Activated T-cell treated with anti-CD3 and anti-CD28 coated beads, Interleukin-2, amount 50 U/mL, for 24 hours (primary cell): ENCODE results near the gene MUC4.

ENCODE experiments used
- DNase-seq: peaks from one replicate; pipeline ENCODE4 v3.0.0-alpha.2; 2020
- H3K27ac Mint-ChIP-seq: 2 replicates; pipeline ENCODE4 v1.8.0; 2020; ENCODE audit warnings: mild to moderate bottlenecking, mixed read lengths
- H3K27me3 Mint-ChIP-seq: 2 replicates; pipeline ENCODE4 v1.8.0; 2020; ENCODE audit warnings: mixed read lengths
- H3K36me3 Mint-ChIP-seq: 2 replicates; pipeline ENCODE4 v1.8.0; 2020; ENCODE audit warnings: low read depth, mixed read lengths
- H3K4me1 Mint-ChIP-seq: 2 replicates; pipeline ENCODE4 v1.8.0; 2020; ENCODE audit warnings: low read depth, mixed read lengths
- H3K4me3 Mint-ChIP-seq: 2 replicates; pipeline ENCODE4 v1.8.0; 2020; ENCODE audit warnings: mild to moderate bottlenecking, moderate library complexity, mixed read lengths
- H3K9me3 Mint-ChIP-seq: 2 replicates; pipeline ENCODE4 v1.8.0; 2020; ENCODE audit warnings: mixed read lengths

The MUC4 gene

DNA sequence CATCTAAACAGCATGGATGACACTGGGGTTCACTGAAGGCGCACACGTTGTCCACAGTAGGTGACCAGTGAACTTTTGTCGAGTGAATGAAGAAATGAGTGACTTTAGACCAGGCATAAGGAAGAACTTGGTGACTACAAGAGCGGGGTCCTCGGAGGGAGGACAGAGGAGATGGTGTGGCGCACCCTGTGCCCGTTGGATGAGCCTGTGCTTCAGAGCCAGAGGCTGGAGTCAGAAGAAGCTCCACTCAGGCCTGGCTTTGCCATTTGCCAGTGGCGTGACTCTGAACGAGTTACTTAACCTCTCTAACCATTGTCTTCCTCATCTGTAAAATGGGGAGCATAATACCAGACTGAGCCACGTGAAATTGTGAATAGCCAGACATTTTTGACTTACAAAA lies 42.2 kb downstream of the MUC4 start:
- no peaks in the 10 kb centered on the region for H3K36me3 Mint-ChIP-seq
- H3K27ac Mint-ChIP-seq: no peak overlapping the region
- peaks cover 2% of the 10 kb centered on the region for H3K27me3 Mint-ChIP-seq
- H3K9me3 Mint-ChIP-seq: no peaks in the 10 kb centered on the region
- no peak overlapping the region for H3K4me3 Mint-ChIP-seq
- DNase-seq: no peak
- no peaks in the 10 kb centered on the region for H3K4me1 Mint-ChIP-seq

DNA sequence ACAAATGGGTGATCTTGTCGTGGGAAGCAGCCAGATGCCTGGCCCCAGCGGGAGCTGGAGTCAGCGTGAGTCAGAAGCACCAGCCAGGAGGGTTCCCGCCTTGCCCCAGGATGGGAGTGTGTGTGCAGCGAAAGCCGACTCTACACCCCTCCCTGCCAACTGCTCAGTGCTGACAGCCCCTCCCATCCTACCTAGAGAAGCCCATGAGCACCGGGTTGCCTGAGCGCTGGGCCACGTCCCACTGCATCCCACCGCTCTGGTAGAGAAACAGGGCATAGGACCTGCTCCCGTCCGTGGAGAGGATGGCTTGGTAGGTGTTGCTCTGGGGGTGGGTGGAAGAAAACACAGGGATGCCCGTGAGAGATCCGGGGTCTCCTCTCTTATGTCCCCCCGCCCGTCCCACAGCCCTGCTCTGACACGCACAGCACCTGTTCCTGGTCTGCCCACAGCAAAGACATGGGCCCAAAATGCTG lies 42.9 kb downstream of the MUC4 start:
- no peak for DNase-seq
- Mint-ChIP-seq H3K27me3 (peaks cover 9% of the 10 kb centered on the region), H3K36me3 (no peaks in the 10 kb centered on the region), H3K27ac (no peak overlapping the region), H3K4me3 (no peak overlapping the region), H3K4me1 (no peaks in the 10 kb centered on the region), H3K9me3 (no peaks in the 10 kb centered on the region)

DNA sequence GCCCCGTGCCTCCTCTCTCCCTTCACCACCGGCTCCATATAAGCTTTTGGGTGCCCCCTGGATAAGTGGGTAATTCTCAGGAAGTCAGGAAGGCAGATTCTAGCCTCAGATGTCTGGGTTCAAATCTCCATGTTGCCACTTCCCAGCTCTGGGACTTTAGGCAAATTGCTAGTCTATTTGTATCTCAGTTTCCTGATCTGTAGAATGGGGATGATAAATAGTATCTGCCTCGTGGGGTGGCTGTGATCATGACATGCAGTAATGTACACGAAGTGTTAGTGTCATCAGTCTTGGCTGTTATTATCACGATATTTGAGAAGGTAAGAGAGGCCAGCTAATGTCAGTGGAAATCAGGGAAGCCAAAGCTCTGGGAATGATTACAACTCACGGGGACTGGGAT lies 43.3 kb downstream of the MUC4 start:
- Mint-ChIP-seq H3K27ac (no peak overlapping the region), H3K27me3 (peaks cover 13% of the 10 kb centered on the region), H3K9me3 (no peaks in the 10 kb centered on the region), H3K4me3 (no peak overlapping the region), H3K36me3 (no peaks in the 10 kb centered on the region), H3K4me1 (no peaks in the 10 kb centered on the region)
- no peak for DNase-seq

DNA sequence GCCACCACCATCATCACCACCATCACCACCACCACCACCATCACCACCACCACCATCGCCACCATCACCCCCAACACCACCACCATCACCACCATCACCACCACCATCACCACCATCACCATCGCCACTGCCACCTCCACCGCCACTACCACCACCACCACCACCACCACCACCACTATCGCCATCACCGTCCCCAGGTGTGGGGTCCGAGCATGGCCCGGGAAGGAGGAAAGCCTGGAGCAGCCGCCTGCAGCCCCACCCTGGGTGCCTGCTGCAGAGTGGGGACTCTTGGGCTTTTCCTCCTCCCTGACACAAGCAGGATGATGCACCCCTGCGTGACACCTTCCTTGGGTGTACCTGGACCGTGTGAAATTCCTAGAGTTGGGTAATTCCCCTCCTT lies 43.9 kb downstream of the MUC4 start:
- Mint-ChIP-seq H3K36me3 (no peaks in the 10 kb centered on the region), H3K9me3 (no peaks in the 10 kb centered on the region), H3K4me1 (no peaks in the 10 kb centered on the region), H3K27ac (no peak overlapping the region), H3K27me3 (peaks cover 17% of the 10 kb centered on the region), H3K4me3 (no peak overlapping the region)
- no peak for DNase-seq

DNA sequence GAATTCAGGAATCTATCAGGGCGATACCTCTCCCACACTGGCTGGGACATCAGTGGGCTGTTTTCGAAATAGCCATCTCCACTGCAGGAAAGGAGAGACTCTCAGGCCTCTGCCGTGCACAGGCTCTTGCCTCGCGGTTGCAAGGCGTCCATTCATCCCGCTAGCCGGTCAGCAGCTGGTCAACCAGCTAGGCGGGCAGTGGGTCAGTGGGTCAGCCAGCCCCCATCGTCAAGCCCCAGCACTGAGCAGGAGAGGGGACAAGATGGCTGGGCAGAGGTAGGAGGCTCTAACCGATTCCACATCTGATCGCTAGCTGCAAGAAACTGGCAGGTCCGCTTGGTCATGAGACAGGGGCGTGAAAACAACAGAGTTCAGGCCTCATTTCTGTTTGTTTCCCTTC lies 45.1 kb downstream of the MUC4 start:
- Mint-ChIP-seq H3K36me3 (no peaks in the 10 kb centered on the region), H3K4me1 (no peaks in the 10 kb centered on the region), H3K4me3 (no peak overlapping the region), H3K27me3 (peaks cover 17% of the 10 kb centered on the region), H3K27ac (no peak overlapping the region), H3K9me3 (no peaks in the 10 kb centered on the region)
- no peak for DNase-seq

DNA sequence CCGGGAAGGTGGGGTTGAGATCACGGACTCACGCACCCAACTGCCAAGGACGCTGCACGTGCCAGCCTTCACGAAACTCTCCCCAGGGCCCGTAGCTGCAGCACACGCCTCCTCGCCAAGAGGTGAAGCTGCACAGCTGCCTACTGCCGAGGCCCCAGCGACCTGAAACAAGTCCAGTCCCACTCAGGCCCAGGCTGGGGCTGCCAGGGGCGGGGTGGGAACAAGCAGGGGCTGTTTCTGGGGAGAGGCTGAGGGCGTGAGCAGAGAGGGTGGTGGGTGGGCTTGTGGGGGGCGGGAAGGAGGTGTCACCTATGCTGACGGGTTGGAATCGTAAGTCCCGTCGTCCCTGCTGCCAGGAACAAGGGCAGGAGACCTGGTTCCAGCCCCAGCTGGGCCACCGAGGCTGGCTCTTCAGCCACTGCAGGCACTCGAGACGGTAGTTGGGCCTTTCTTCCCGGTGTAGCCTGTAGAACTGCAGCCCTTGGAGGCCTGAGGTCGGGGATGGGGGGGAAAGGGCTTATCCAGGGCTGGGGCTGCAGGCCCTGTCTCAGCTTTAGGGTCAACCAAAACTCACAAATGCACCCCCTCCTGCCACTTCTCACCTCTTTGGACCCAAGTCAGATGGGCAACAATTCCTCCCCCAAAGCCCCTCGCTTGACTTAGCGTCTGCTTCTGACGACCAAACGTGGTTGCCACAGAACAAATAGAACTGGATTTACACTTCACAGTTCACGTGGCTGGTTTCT lies 46.6 kb downstream of the MUC4 start:
- Mint-ChIP-seq H3K4me1 (peaks cover 1% of the 10 kb centered on the region), H3K27ac (no peak overlapping the region), H3K4me3 (no peak overlapping the region), H3K27me3 (peaks cover 32% of the 10 kb centered on the region), H3K36me3 (no peaks in the 10 kb centered on the region), H3K9me3 (no peaks in the 10 kb centered on the region)
- no peak for DNase-seq

DNA sequence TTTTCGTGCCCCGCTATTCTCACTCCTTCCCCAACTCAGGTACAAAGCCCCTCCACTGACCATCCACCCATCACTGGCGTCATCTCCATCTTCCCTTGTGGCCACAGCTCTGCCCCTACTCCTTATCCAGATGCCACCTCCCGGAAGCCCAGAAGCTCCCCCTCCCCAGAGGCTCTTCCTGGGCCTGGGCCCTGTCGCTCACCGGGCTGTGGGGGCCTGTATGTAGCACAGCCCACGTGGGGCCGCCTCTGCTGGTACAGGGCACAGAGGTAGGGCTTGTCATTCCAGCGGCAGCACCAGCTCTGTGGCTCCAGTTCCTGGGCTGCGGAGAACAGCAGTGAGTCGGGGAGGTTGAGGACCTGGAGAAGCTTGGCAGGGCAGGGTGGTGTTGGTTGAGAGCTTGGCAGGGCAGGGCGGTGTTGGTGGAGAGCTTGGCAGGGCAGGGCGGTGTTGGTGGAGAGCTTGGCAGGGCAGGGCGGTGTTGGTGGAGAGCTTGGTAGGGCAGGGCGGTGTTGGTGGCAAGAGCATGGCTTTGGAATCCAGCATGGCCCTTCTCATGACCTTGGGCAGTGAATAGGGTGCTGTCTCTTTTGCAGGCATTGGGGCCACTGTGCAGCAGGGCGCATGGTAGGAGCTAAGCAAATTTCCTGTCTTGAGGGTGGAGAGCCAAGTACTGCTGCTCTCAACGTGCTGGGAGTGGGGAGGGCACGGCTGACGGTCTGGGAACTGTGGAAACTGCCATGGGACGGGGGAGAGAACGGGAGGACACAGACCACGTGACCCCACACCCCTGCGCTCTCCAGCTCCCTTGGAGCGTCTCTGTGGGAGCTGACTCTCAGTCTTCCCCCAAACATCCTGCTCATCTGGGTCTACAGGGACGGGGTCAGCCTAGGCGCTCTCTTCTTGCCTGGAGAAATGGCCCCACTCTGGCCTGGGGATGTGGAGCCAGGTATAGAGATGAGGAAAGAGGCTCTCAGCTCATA lies 47.6 kb downstream of the MUC4 start:
- DNase-seq: no peak
- H3K4me1 Mint-ChIP-seq: peaks cover 1% of the 10 kb centered on the region
- peaks cover 41% of the 10 kb centered on the region for H3K27me3 Mint-ChIP-seq
- no peaks in the 10 kb centered on the region for H3K9me3 Mint-ChIP-seq
- H3K36me3 Mint-ChIP-seq: no peaks in the 10 kb centered on the region
- no peak overlapping the region for H3K27ac Mint-ChIP-seq
- no peak overlapping the region for H3K4me3 Mint-ChIP-seq

DNA sequence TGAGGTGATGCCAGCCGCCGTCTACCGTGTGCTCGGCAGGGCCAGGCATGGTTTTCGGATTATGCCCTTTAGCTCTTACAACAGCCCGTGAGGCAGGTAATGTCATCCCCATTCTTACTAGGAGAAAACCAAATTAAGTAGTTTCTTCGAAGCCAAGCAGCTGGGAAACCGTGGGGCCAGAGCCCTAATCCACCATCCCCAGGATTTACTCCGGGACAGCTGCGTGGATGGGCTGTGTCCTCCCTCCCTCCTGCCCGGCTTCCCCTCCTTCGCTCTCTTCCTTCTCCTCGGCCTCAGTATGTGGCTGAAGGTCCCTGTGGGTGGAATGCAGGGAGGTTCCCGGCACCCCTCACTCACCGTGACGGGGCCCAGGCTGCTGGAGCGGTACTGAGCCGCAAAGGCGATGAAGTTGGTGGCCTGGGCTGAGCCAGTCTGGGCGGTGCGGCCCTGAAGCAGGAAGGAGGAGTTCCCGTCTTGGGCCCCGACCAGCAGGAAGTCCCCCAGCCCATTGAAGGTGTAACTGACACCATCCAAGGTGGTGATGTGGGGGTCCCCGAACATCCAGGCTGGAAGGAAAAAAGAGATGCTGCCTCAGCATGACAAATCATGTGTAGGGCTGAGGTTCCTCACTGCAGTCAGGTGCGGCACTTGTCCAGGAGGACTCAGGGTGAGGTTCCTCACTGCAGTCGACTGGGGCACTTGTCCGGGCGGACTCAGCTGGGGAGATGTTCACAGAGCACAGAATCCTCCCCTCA lies 48.5 kb downstream of the MUC4 start:
- Mint-ChIP-seq H3K9me3 (no peaks in the 10 kb centered on the region), H3K4me1 (peaks cover 1% of the 10 kb centered on the region), H3K27me3 (peaks cover 47% of the 10 kb centered on the region), H3K4me3 (no peak overlapping the region), H3K27ac (no peak overlapping the region), H3K36me3 (no peaks in the 10 kb centered on the region)
- no peak for DNase-seq

DNA sequence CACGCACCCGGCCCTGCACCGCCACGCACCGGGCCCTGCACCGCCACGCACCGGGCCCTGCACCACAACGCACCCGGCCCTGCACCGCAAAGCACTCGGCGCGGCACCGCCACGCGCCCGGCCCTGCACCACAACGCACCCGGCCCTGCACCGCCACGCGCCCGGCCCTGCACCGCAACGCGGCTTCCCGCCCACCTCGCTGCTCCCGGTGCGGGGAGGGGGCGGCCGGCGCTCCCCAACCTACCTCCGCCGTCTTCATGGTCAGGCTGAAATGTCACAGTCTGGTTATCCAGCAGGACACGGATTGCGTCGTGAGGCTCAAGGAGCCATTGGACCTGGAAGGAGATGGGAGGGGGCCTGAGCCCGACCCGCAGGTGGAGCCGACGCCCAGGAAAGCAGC lies 49.1 kb downstream of the MUC4 start:
- no peak for DNase-seq
- Mint-ChIP-seq H3K9me3 (no peaks in the 10 kb centered on the region), H3K4me3 (no peak overlapping the region), H3K4me1 (peaks cover 1% of the 10 kb centered on the region), H3K27me3 (peaks cover 52% of the 10 kb centered on the region), H3K27ac (no peak overlapping the region), H3K36me3 (no peaks in the 10 kb centered on the region)

DNA sequence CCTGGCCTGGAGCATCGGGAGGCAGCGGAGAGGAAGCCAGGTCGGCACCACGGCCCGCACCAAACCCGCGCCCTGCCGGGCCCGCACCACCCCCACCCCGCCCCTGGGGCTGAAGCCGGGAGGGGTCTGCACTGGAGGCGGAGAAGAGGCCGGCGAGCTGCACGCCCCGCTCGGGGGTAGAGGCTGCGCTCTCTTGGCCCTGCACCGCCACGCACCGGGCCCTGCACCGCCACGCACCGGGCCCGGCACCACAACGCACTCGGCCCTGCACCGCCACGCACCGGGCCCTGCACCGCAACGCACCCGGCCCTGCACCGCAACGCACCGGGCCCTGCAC lies 49.5 kb downstream of the MUC4 start:
- Mint-ChIP-seq H3K36me3 (no peaks in the 10 kb centered on the region), H3K27ac (no peak overlapping the region), H3K27me3 (peaks cover 54% of the 10 kb centered on the region)

DNA sequence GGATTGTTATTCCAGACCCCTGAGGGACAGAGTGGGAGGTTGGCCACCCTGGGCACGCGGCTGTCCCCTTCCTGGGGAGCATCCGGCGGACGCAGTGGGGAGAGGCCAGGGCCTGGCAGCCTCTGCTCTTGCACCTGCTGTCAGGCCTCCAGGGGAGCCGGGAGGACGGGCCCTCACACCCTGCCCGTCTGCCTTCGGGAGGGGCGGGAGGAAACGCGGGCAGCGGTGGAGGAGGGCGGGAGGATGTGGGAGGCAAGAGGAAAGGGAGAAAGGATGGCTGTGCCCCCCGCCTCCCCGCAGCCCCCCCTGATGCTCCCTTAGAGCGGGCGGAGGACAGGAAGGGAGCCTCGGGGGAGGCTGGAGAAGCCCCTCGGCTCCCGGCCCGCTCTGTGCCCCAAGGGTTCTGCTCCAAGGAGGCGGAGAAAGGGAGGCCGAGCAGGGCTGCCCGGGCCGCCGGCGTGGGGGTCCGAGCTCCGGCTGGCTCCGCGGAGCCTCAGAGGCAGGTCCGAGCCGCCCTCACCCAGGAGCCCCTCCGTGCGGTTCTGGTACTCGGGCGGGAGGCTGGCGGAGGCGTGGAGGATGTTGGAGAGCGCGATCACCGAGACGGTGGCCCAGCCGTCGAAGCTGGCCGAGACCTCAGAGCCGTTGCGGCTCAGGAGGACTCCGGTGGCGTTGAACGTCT lies 50.0 kb downstream of the MUC4 start:
- H3K27me3 Mint-ChIP-seq: peaks cover 59% of the 10 kb centered on the region
- DNase-seq: no peak
- H3K27ac Mint-ChIP-seq: no peak overlapping the region
- no peaks in the 10 kb centered on the region for H3K36me3 Mint-ChIP-seq
- H3K4me3 Mint-ChIP-seq: no peak overlapping the region
- no peaks in the 10 kb centered on the region for H3K9me3 Mint-ChIP-seq
- peaks cover 1% of the 10 kb centered on the region for H3K4me1 Mint-ChIP-seq

More for the DNA sequence above, 49.5 kb downstream of the MUC4 start:
- H3K4me1 Mint-ChIP-seq: peaks cover 1% of the 10 kb centered on the region
- no peaks in the 10 kb centered on the region for H3K9me3 Mint-ChIP-seq
- H3K4me3 Mint-ChIP-seq: no peak overlapping the region
- DNase-seq: no peak

DNA sequence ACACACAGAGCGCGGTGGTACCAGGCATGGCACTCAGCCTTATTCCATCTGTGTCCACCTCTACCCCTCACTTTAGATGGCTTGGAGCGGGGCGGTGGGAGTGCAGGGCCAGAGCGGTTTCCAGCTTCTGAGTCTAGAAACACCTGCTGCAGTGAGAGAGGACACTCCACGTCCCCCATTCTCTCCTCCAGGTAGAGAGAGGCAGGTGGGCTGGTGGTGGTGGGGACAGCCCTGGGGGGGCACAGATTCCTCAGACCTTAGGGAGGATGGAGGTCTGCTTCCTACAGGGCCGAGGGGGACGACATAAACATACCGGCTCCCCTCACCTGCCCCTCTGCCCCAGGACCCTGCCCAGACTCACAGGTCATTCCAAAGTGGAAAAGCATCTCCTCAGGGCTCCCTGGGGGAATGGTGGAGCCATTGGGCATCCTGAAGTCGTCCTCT lies 50.6 kb downstream of the MUC4 start:
- Mint-ChIP-seq H3K27me3 (peaks cover 60% of the 10 kb centered on the region), H3K4me3 (no peak overlapping the region), H3K9me3 (no peaks in the 10 kb centered on the region)

DNA sequence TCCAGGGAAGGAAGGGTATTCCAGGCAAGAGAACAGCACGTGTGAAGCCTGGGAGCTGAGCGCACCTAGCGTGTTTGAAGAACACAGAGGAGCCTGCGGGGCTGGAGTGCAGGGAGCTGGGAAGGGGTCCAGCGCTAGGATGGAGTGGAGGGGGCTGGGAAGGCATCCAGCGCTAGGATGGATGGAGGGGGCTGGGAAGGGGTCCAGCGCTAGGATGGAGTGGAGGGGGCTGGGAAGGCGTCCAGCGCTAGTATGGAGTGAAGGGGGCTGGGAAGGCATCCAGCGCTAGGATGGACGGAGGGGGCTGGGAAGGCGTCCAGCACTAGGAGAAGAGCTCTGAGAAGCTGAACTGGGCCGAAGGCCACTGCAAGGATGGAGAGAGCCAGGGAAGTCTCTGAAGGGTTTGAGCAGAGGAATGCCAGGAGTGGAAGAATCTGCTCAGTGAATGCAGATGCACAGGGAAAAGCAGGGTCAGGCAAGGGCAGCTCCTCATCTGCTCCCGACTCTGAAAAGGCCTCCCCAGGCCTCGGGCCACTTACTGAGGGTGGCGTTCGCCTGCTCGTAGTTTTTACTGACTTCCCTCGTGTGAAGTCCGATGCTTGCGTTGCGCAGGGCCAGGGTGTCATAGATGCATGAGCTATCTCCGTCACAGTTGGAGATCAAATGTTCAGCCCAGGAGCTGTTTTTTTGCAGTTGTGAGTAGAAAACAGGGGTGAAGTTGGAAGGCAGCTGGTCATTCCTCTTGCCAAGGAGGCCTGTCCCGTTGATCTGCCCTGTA lies 51.2 kb downstream of the MUC4 start:
- H3K27me3 Mint-ChIP-seq: peaks cover 60% of the 10 kb centered on the region
- H3K4me3 Mint-ChIP-seq: no peak overlapping the region
- DNase-seq: no peak
- H3K4me1 Mint-ChIP-seq: peaks cover 1% of the 10 kb centered on the region
- no peaks in the 10 kb centered on the region for H3K9me3 Mint-ChIP-seq
- H3K36me3 Mint-ChIP-seq: no peaks in the 10 kb centered on the region
- no peak overlapping the region for H3K27ac Mint-ChIP-seq

More for the DNA sequence above, 50.6 kb downstream of the MUC4 start:
- Mint-ChIP-seq H3K27ac (no peak overlapping the region), H3K4me1 (peaks cover 1% of the 10 kb centered on the region), H3K36me3 (no peaks in the 10 kb centered on the region)
- no peak for DNase-seq
